Pancreas (tissue), 10 donors: ENCODE results near the gene SEPTIN3. TPM values are rescaled to one million over a fixed set of nuclear protein-coding genes. Genes with fewer than 3 reads are reported as not detected.

ENCODE experiments used
- ATAC-seq, 4 donors: fragments of 200-7000 bp; cut with Tn5 transposase; one replicate each; pipeline versions ENCODE4 v1.8.0 to v1.9.1; 2020; ENCODE audit warnings: mild to moderate bottlenecking in 4 of 4, moderate library complexity in 4 of 4
- DNase-seq, 6 donors: peaks; one replicate each; pipeline ENCODE4 v3.0.0-alpha.2; 2020
- FAIRE-seq: peaks from 2 replicates; lab custom pipeline; 2012; peaks lifted over from hg19 to GRCh38; lab: Jason Lieb, UNC
- H3K27ac ChIP-seq, 4 donors: fragments of 200-600 bp; sonication (generic); 1 replicate in 3 of 4; 2 replicates in 1 of 4; pipeline versions ENCODE4 v1.5.0 to v1.8.0; 2020
- H3K27me3 ChIP-seq, 4 donors: fragments of 200-600 bp; one replicate each; pipeline ENCODE4 v1.8.0; 2021
- H3K36me3 ChIP-seq, 3 donors: fragments of 200-600 bp; sonication (generic) in 1 of 3; one replicate each; pipeline versions ENCODE4 v1.5.0 to v1.8.0; 2020 to 2021
- H3K4me1 ChIP-seq, 3 donors: fragments of 200-600 bp; one replicate each; pipeline ENCODE4 v1.8.0; 2021
- H3K4me3 ChIP-seq, 4 donors: fragments of 200-600 bp; sonication (generic) in 2 of 4; one replicate each; pipeline versions ENCODE4 v1.5.0 to v1.8.0; 2020 to 2021
- H3K9me3 ChIP-seq, 4 donors: fragments of 200-600 bp; one replicate each; pipeline ENCODE4 v1.8.0; 2021
- CTCF ChIP-seq, 4 donors: fragments of 200-600 bp; sonication (generic) in 3 of 4; IDR thresholded peaks; one replicate each; pipeline versions ENCODE4 v1.5.0 to v1.8.0; 2021; ENCODE audit warnings: antibody characterized with exemption in 4 of 4
- WGBS, 2 donors: extraction: QIAGEN DNeasy Blood & Tissue Kit; methylation state at CpG; one replicate each; pipeline ENCODE4 v1.1.7; 2013; 5-methylcytosine and 5-hydroxymethylcytosine counted together
- intact Hi-C, 3 donors: fragments of 100-400 bp; cut with DNase I; formaldehyde crosslinking; loops; one replicate each; pipeline versions ENCODE4 v1.11.1 to v1.14.2; 2022
- polyA plus RNA-seq, 2 donors: library from polyadenylated mRNA; stranded (reverse); fragments of 200-250 nt; gene quantifications; one replicate each; pipeline ENCODE4 v1.2.3, GENCODE V29; 2013
- total RNA-seq, 6 donors: library from RNA; stranded (reverse); fragmentation: NEBNext Ultra II Directional in 4 of 6; extraction: Animal tissue kit (Norgen Biotek cat#: 25700) in 4 of 6; gene quantifications; one replicate each; pipeline versions ENCODE4 v1.2.1 to v1.2.4, GENCODE V29; 2021 to 2023
- donor health status: healthy with polysubstance abuse.
- donor health status: DM: no; HTN: no; CAD: no; lungs with moderate emphysema.
- donor health status: DM: no; HTN: no; CAD: no.
- donor health status: control.
- donor health status: control.
- donor health status: Bipolar disorder and iron deficiency.
- donor health status: DM: yes; HTN: yes; CAD: no.
- donor health status: DM: no; HTN: no; CAD: no.
- donor health status: DM: no; HTN: no; CAD: no.
- donor health status: DM: yes; HTN: yes; CAD: no.

The SEPTIN3 gene
- total and polyA plus RNA-seq, 8 donors: 0.22 to 8.5 (median 1.3) TPM

- no peak for FAIRE-seq
- intact Hi-C loops: no loop called here
- peaks cover 0 to 11% (median 6%) of the 10 kb centered on the region in 3 donors for H3K4me1 ChIP-seq
- no peak for ATAC-seq
- no peak overlapping the region for H3K27ac ChIP-seq
- DNase-seq: no peak
- WGBS, 2 donors: 88 to 89% methylated on average over 14 of the region's 14 CpGs
- no peaks in the 10 kb centered on the region for H3K36me3 ChIP-seq
- no peaks in the 10 kb centered on the region for H3K9me3 ChIP-seq
- H3K27me3 ChIP-seq: no peaks in the 10 kb centered on the region
- no peak overlapping the region for H3K4me3 ChIP-seq
- no peak for TF ChIP-seq CTCF (IDR thresholded peaks at IDR 0.05)
Observed at GRCh38 chr22:41923595-41924276, 45.5 kb upstream of the SEPTIN3 start.

DNA sequence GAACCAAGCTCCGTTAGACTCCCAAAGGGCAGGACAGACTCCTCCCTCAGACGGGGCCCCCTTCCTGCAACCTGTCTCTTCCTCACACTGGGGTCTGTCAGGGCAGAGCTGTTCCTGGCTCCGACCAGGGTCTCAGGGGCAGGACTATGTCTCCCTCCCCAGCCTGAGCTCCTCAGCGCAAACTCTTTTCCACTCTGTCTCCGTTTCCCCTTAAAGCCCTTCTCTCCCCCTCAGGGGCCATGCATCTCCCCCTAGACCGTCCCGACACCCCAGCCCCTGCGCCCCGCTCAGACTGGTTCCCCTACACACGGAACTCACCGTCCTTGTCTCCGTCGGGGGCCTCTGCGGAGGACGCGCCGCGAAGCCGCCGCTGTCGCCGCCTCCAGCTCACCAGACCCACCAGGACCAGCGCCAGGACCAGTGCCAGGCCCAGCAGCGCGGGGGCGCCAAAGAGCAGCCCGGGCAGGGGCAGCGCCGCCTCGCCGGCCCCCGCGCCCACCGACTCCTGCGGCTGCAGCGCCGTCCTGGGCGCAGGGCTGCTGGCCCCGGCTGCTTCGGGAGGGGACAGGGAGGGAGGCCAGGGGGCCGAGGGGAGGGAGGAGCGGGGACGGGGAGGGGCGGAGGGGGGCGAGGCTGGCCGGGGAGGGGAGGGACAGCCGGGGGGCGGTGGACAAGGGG lies 43.3 kb upstream of the SEPTIN3 start:
- ATAC-seq (peak; percentile 81 to 97 (median 90)), DNase-seq (peak; percentile 47 to 92 (median 80)), FAIRE-seq (no peak)
- peak; percentile 49 to 64 (median 56) for TF ChIP-seq CTCF (IDR thresholded peaks at IDR 0.05)
- intact Hi-C loops: no loop called here
- peaks cover 0 to 3% (median 0%) of the 10 kb centered on the region in 3 donors for H3K4me1 ChIP-seq
- no peak overlapping the region for H3K27ac ChIP-seq
- WGBS, 2 donors: 5 to 8% methylated on average over 34 to 45 of the region's 48 CpGs
- no peaks in the 10 kb centered on the region for H3K9me3 ChIP-seq
- peak overlapping the region in 3 of 4 donors; percentile 1 to 54 (median 36) for H3K4me3 ChIP-seq
- H3K36me3 ChIP-seq: no peaks in the 10 kb centered on the region
- H3K27me3 ChIP-seq: no peaks in the 10 kb centered on the region

DNA sequence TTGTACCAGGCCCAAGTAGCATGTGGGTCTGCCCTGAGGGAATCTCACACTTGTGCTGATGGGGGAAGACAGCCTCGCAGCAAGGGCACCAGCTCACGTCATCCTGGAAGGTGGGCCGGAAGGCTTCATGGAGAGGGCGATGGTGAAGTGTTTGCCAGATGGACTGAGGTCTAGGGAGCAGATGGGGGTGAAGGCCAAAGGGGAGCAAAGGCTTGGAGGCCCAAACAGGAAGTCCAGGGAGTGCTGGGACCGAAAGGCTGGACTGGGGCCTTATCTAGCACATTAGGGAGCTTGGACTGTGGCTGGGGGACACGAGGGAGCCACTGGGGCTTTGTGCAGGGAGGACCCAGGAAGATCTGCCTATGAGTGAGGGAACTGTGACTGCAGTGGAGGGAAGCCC lies 41.4 kb upstream of the SEPTIN3 start:
- 78 to 84% methylated on average over 6 of the region's 6 CpGs for WGBS, 2 donors
- Histone ChIP-seq H3K36me3 (no peaks in the 10 kb centered on the region), H3K4me3 (no peak overlapping the region), H3K27me3 (no peaks in the 10 kb centered on the region), H3K9me3 (no peaks in the 10 kb centered on the region), H3K27ac (no peak overlapping the region), H3K4me1 (peaks cover 0 to 3% (median 0%) of the 10 kb centered on the region in 3 donors)
- ATAC-seq (no peak), DNase-seq (no peak), FAIRE-seq (no peak)
- intact Hi-C loops: no loop called here
- TF ChIP-seq CTCF (IDR thresholded peaks at IDR 0.05): no peak

DNA sequence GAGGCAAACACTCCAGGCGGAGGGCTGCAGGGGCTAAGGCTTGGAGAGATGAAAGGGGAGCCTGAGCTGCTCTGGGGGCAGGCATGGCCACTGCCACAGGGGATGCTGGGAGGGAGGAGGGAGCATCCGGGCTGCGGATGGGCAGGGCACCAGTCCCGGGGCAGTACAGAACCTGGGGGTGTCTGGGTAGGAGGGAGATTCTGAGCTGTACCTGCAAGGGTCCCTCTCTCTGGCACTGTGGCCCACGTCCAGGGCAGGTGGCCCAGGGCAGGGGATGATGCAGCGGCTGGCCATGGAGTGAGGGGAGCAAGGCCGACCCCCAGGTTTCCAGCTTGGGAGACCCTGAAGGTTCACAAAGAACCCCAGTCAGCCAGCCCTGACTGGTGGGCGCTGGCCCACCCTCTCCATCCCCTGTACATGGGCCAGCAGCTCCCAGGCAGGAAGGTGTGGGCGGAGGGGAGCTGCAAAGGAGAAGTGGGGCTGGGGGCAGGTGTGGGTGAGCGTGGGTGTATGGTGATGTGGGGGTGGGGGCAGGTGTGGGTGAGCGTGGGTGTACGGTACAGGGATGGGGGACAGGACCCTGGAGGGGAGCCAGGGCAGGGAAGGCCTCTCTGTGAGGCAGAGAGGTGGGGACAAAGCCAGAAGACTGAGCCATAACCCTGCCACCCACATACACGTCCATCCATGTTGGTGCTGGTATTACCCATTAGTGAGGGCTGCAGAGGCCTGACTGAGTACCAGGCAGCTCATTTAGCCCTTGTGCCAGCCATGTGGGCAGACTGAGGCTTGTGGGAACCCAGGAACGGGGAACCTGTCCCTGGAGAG lies 40.4 kb upstream of the SEPTIN3 start:
- no peak overlapping the region for H3K4me3 ChIP-seq
- H3K27me3 ChIP-seq: no peaks in the 10 kb centered on the region
- no peaks in the 10 kb centered on the region for H3K36me3 ChIP-seq
- no peaks in the 10 kb centered on the region for H3K9me3 ChIP-seq
- intact Hi-C loops: no loop called here
- peaks cover 0 to 3% (median 0%) of the 10 kb centered on the region in 3 donors for H3K4me1 ChIP-seq
- WGBS, 2 donors: 84 to 87% methylated on average over 11 to 14 of the region's 14 CpGs
- TF ChIP-seq CTCF (IDR thresholded peaks at IDR 0.05): no peak
- no peak for DNase-seq
- H3K27ac ChIP-seq: no peak overlapping the region
- ATAC-seq: no peak
- FAIRE-seq: no peak
